ENCODE results near the gene TMEFF1. TPM values are rescaled to one million over a fixed set of nuclear protein-coding genes. Genes with fewer than 3 reads are reported as not detected.

The TMEFF1 gene
- total and polyA plus RNA-seq, 2 of the 8 experiments (the other 6 are each of a cell fraction or from before 2014, with no cell fraction given), result 13.5 to 68.2 TPM

DNA sequence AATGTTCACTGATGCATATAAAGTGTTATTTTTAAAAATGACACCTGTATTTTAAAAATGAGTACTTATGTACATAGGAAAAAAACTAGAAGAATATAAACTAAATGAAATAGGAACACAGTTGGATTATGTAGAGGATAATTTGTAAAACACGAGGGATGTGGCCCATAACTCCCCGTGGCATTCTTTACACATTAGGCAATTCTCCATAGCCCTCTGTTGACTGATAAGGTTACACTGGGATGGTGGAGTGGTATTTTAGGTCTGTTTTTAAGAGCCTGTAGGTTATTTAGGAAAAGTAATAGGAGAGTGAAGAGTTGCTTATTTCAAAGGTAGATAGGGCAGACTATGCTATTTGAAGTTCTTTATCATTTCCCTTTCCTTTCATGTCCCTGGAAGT is 106.7 kb downstream of the TMEFF1 start:
- Histone ChIP-seq H3K79me1 (ENCODE audit: low read depth, low read length) (no peaks in the 10 kb centered on the region), H3K14ac (ENCODE audit: insufficient read length) (no peak overlapping the region), H3K79me2 (ENCODE audit: control insufficient read depth in 1 of 2, insufficient read depth in 2 of 2, low read length in 2 of 2) (no peaks in the 10 kb centered on the region), H4K5ac (ENCODE audit: insufficient read length, low read depth, low read length) (no peak overlapping the region), H3K4me1 (replicated peaks in 1 of 4; ENCODE audit: control insufficient read depth in 3 of 4, insufficient read depth in 4 of 4, low read length in 3 of 4) (no peaks in the 10 kb centered on the region), H4K8ac (ENCODE audit: extremely low read depth, insufficient read depth, low read length) (no peak overlapping the region), H3K23me2 (ENCODE audit: low read depth, low read length) (no peaks in the 10 kb centered on the region), H3K4me2 (ENCODE audit: insufficient read depth in 1 of 2, low read depth in 2 of 2, low read length in 2 of 2) (no peak overlapping the region), H3K27me3 (replicated peaks in 1 of 4; ENCODE audit: control insufficient read depth in 3 of 4, extremely low read depth in 1 of 4, insufficient read depth in 3 of 4, low read length in 3 of 4) (no peaks in the 10 kb centered on the region), H2BK120ac (replicated peaks; ENCODE audit: low read depth, low read length) (no peak overlapping the region), H3K23ac (ENCODE audit: insufficient read length) (no peak overlapping the region), H3K56ac (replicated peaks; ENCODE audit: insufficient read length, low read depth, low read length) (no peak overlapping the region), H2BK12ac (ENCODE audit: low read depth, low read length) (no peak overlapping the region), H2BK20ac (ENCODE audit: low read length) (no peak overlapping the region), H2BK5ac (ENCODE audit: low read depth, low read length) (no peak overlapping the region), H4K20me1 (replicated peaks in 1 of 2; ENCODE audit: control insufficient read depth in 1 of 2, insufficient read depth in 2 of 2, low read length in 2 of 2) (peaks cover 1 to 2% of the 10 kb centered on the region in 2 experiments), H3K36me3 (ENCODE audit: control insufficient read depth in 2 of 4, insufficient read depth in 4 of 4, low read length in 3 of 4) (peaks cover 2 to 68% (median 25%) of the 10 kb centered on the region in 4 experiments; a peak in 7 of 8 replicates), H2BK15ac (ENCODE audit: low read length) (no peak overlapping the region), H3K4me3 (ENCODE audit: extremely low read depth in 1 of 4, insufficient read depth in 2 of 4, low read depth in 3 of 4, low read length in 4 of 4) (no peak overlapping the region), H3K9me3 (ENCODE audit: insufficient read depth in 2 of 2, low read depth in 1 of 2, low read length in 1 of 2) (no peaks in the 10 kb centered on the region), H2AK5ac (ENCODE audit: low read depth, low read length) (no peak overlapping the region), H3K9ac (replicated peaks in 1 of 4; ENCODE audit: extremely low read depth in 1 of 4, low read depth in 3 of 4, low read length in 3 of 4) (no peak overlapping the region), H3K27ac (ENCODE audit: low read depth, low read length) (no peak overlapping the region), H4K91ac (replicated peaks; ENCODE audit: insufficient read length, low read length) (no peak overlapping the region), H2AFZ (ENCODE audit: low read length) (no peak overlapping the region), H3K4ac (replicated peaks; ENCODE audit: insufficient read length, low read depth, low read length) (no peak overlapping the region), H3K18ac (ENCODE audit: extremely low read depth, low read length) (no peak overlapping the region)
- FAIRE-seq (no peak), DNase-seq (ENCODE audit: low read depth in 1 of 2, low spot score in 2 of 2) (no peak)
- ChIA-PET CTCF (ENCODE audit: partially characterized antibody) (no interaction called here), POLR2A (ENCODE audit: partially characterized antibody) (no interaction called here)
- 94% methylated on average over 2 of the region's 2 CpGs; no CpG with 5 or more reads in 1 of the 2 experiments for WGBS, 2 experiments (ENCODE audit: extremely low coverage in 1 of 2, insufficient coverage in 1 of 2, insufficient read length in 1 of 2, insufficient replicate concordance in 2 of 2, low coverage in 1 of 2, low lambda C conversion rate in 2 of 2, missing lambda C conversion rate in 1 of 2)
